ENCODE results near the gene FAAP20.

The FAAP20 gene

GRCh38 chr1:2224170-2224584 lies 29.6 kb upstream of the FAAP20 start:
- no peak overlapping the region for H3K4ac ChIP-seq (ENCODE audit: low read depth in 1 of 2, low read length in 2 of 2)
- H3K18ac ChIP-seq (ENCODE audit: low read depth in 1 of 2, low read length in 2 of 2), result no peak overlapping the region
- H3K4me3 ChIP-seq (ENCODE audit: insufficient read depth in 1 of 2, low read depth in 1 of 2, low read length in 2 of 2), result no peak overlapping the region
- H3K27me3 ChIP-seq (ENCODE audit: control insufficient read depth in 1 of 2, insufficient read depth in 1 of 2, low read length in 2 of 2), result no peaks in the 10 kb centered on the region
- H2AK5ac ChIP-seq (ENCODE audit: low read length, severe bottlenecking), result no peak overlapping the region
- no peak overlapping the region for H3K27ac ChIP-seq (ENCODE audit: low read length, poor library complexity, severe bottlenecking)
- H2BK120ac ChIP-seq (ENCODE audit: low read depth, low read length), result no peak overlapping the region
- no peaks in the 10 kb centered on the region for H3K36me3 ChIP-seq (ENCODE audit: control insufficient read depth in 1 of 2, insufficient read depth in 2 of 2, low read depth in 1 of 2, low read length in 2 of 2)
- H4K91ac ChIP-seq (ENCODE audit: low read length), result no peak overlapping the region
- H3K23ac ChIP-seq (ENCODE audit: low read length in 2 of 2), result no peak overlapping the region
- WGBS, result 92% methylated on average over 7 of the region's 7 CpGs
- H3K9ac ChIP-seq (ENCODE audit: low read length), result no peak overlapping the region
- no peak overlapping the region for H2AFZ ChIP-seq (ENCODE audit: low read depth, low read length)
- no peak overlapping the region for H3K4me2 ChIP-seq (ENCODE audit: low read length, poor library complexity, severe bottlenecking)
- H3K14ac ChIP-seq (ENCODE audit: low read length in 2 of 2), result no peak overlapping the region
- H3K9me3 ChIP-seq (ENCODE audit: control insufficient read depth, low read length), result no peaks in the 10 kb centered on the region
- no peak for DNase-seq
- peaks cover 10% of the 10 kb centered on the region for H3K4me1 ChIP-seq (ENCODE audit: control insufficient read depth, insufficient read depth, low read depth, low read length)
- H2BK12ac ChIP-seq (ENCODE audit: low read length in 2 of 2), result no peak overlapping the region
- H3K79me1 ChIP-seq (replicated peaks; ENCODE audit: low read length, poor library complexity, severe bottlenecking), result peaks cover 6% of the 10 kb centered on the region
- no peak overlapping the region for H2BK5ac ChIP-seq (ENCODE audit: low read depth, low read length, poor library complexity, severe bottlenecking)
- no peak overlapping the region for H4K8ac ChIP-seq (ENCODE audit: low read length)
- no peak overlapping the region for H2BK15ac ChIP-seq (ENCODE audit: low read depth, poor library complexity, severe bottlenecking)

GRCh38 chr1:2221271-2221670 lies 26.7 kb upstream of the FAAP20 start:
- H3K14ac ChIP-seq (ENCODE audit: low read length in 2 of 2), result no peak overlapping the region
- no peak overlapping the region for H3K18ac ChIP-seq (ENCODE audit: low read depth in 1 of 2, low read length in 2 of 2)
- no peak overlapping the region for H2AK5ac ChIP-seq (ENCODE audit: low read length, severe bottlenecking)
- H4K8ac ChIP-seq (ENCODE audit: low read length), result no peak overlapping the region
- no peaks in the 10 kb centered on the region for H3K27me3 ChIP-seq (ENCODE audit: control insufficient read depth in 1 of 2, insufficient read depth in 1 of 2, low read length in 2 of 2)
- peaks cover under 1% of the 10 kb centered on the region for H3K4me1 ChIP-seq (ENCODE audit: control insufficient read depth, insufficient read depth, low read depth, low read length)
- no peak for DNase-seq
- no peak overlapping the region for H3K4me3 ChIP-seq (ENCODE audit: insufficient read depth in 1 of 2, low read depth in 1 of 2, low read length in 2 of 2)
- no peak overlapping the region for H3K9ac ChIP-seq (ENCODE audit: low read length)
- H3K36me3 ChIP-seq (ENCODE audit: control insufficient read depth in 1 of 2, insufficient read depth in 2 of 2, low read depth in 1 of 2, low read length in 2 of 2), result no peaks in the 10 kb centered on the region
- no peaks in the 10 kb centered on the region for H3K9me3 ChIP-seq (ENCODE audit: control insufficient read depth, low read length)
- no peak overlapping the region for H2BK15ac ChIP-seq (ENCODE audit: low read depth, poor library complexity, severe bottlenecking)
- H3K27ac ChIP-seq (ENCODE audit: low read length, poor library complexity, severe bottlenecking), result no peak overlapping the region
- no peak overlapping the region for H3K4ac ChIP-seq (ENCODE audit: low read depth in 1 of 2, low read length in 2 of 2)
- H3K79me1 ChIP-seq (replicated peaks; ENCODE audit: low read length, poor library complexity, severe bottlenecking), result no peaks in the 10 kb centered on the region
- H4K91ac ChIP-seq (ENCODE audit: low read length), result no peak overlapping the region
- 91% methylated on average over 2 of the region's 3 CpGs for WGBS
- no peak overlapping the region for H2BK5ac ChIP-seq (ENCODE audit: low read depth, low read length, poor library complexity, severe bottlenecking)
- H2AFZ ChIP-seq (ENCODE audit: low read depth, low read length), result no peak overlapping the region
- H2BK120ac ChIP-seq (ENCODE audit: low read depth, low read length), result no peak overlapping the region
- H3K23ac ChIP-seq (ENCODE audit: low read length in 2 of 2), result no peak overlapping the region
- no peak overlapping the region for H3K4me2 ChIP-seq (ENCODE audit: low read length, poor library complexity, severe bottlenecking)
- no peak overlapping the region for H2BK12ac ChIP-seq (ENCODE audit: low read length in 2 of 2)

- Histone ChIP-seq H3K4me1 (ENCODE audit: control insufficient read depth, insufficient read depth, low read depth, low read length) (peaks cover 33% of the 10 kb centered on the region), H2AFZ (ENCODE audit: low read depth, low read length) (no peak overlapping the region), H2AK5ac (ENCODE audit: low read length, severe bottlenecking) (no peak overlapping the region), H3K79me1 (replicated peaks; ENCODE audit: low read length, poor library complexity, severe bottlenecking) (peaks cover 3% of the 10 kb centered on the region), H4K91ac (ENCODE audit: low read length) (no peak overlapping the region), H3K36me3 (ENCODE audit: control insufficient read depth in 1 of 2, insufficient read depth in 2 of 2, low read depth in 1 of 2, low read length in 2 of 2) (no peaks in the 10 kb centered on the region), H3K9me3 (ENCODE audit: control insufficient read depth, low read length) (no peaks in the 10 kb centered on the region), H3K27ac (ENCODE audit: low read length, poor library complexity, severe bottlenecking) (no peak overlapping the region), H4K8ac (ENCODE audit: low read length) (no peak overlapping the region), H3K4me3 (ENCODE audit: insufficient read depth in 1 of 2, low read depth in 1 of 2, low read length in 2 of 2) (no peak overlapping the region), H2BK15ac (ENCODE audit: low read depth, poor library complexity, severe bottlenecking) (no peak overlapping the region), H3K4ac (ENCODE audit: low read depth in 1 of 2, low read length in 2 of 2) (no peak overlapping the region), H2BK12ac (ENCODE audit: low read length in 2 of 2) (no peak overlapping the region), H3K23ac (ENCODE audit: low read length in 2 of 2) (no peak overlapping the region), H3K9ac (ENCODE audit: low read length) (no peak overlapping the region), H3K27me3 (ENCODE audit: control insufficient read depth in 1 of 2, insufficient read depth in 1 of 2, low read length in 2 of 2) (no peaks in the 10 kb centered on the region), H3K14ac (ENCODE audit: low read length in 2 of 2) (no peak overlapping the region), H3K18ac (ENCODE audit: low read depth in 1 of 2, low read length in 2 of 2) (no peak overlapping the region), H2BK5ac (ENCODE audit: low read depth, low read length, poor library complexity, severe bottlenecking) (no peak overlapping the region), H3K4me2 (ENCODE audit: low read length, poor library complexity, severe bottlenecking) (no peak overlapping the region), H2BK120ac (ENCODE audit: low read depth, low read length) (no peak overlapping the region)
- DNase-seq, result no peak
- WGBS, result 96% methylated on average over 7 of the region's 7 CpGs
These were observed 22.1 kb upstream of the FAAP20 start for GRCh38 chr1:2216767-2217058.

GRCh38 chr1:2215909-2216766 lies 21.6 kb upstream of the FAAP20 start:
- Histone ChIP-seq H3K79me1 (replicated peaks; ENCODE audit: low read length, poor library complexity, severe bottlenecking) (peaks cover 3% of the 10 kb centered on the region), H3K9ac (ENCODE audit: low read length) (no peak overlapping the region), H3K4ac (ENCODE audit: low read depth in 1 of 2, low read length in 2 of 2) (no peak overlapping the region), H2AK5ac (ENCODE audit: low read length, severe bottlenecking) (no peak overlapping the region), H2BK15ac (ENCODE audit: low read depth, poor library complexity, severe bottlenecking) (no peak overlapping the region), H2BK120ac (ENCODE audit: low read depth, low read length) (no peak overlapping the region), H3K4me1 (ENCODE audit: control insufficient read depth, insufficient read depth, low read depth, low read length) (peaks cover 33% of the 10 kb centered on the region), H2AFZ (ENCODE audit: low read depth, low read length) (no peak overlapping the region), H3K36me3 (ENCODE audit: control insufficient read depth in 1 of 2, insufficient read depth in 2 of 2, low read depth in 1 of 2, low read length in 2 of 2) (no peaks in the 10 kb centered on the region), H3K4me3 (ENCODE audit: insufficient read depth in 1 of 2, low read depth in 1 of 2, low read length in 2 of 2) (no peak overlapping the region), H4K8ac (ENCODE audit: low read length) (no peak overlapping the region), H3K18ac (ENCODE audit: low read depth in 1 of 2, low read length in 2 of 2) (no peak overlapping the region), H3K27me3 (ENCODE audit: control insufficient read depth in 1 of 2, insufficient read depth in 1 of 2, low read length in 2 of 2) (no peaks in the 10 kb centered on the region), H3K4me2 (ENCODE audit: low read length, poor library complexity, severe bottlenecking) (no peak overlapping the region), H3K9me3 (ENCODE audit: control insufficient read depth, low read length) (no peaks in the 10 kb centered on the region), H2BK12ac (ENCODE audit: low read length in 2 of 2) (no peak overlapping the region), H4K91ac (ENCODE audit: low read length) (peak overlapping the region; percentile 37), H3K23ac (ENCODE audit: low read length in 2 of 2) (no peak overlapping the region), H3K27ac (ENCODE audit: low read length, poor library complexity, severe bottlenecking) (no peak overlapping the region), H2BK5ac (ENCODE audit: low read depth, low read length, poor library complexity, severe bottlenecking) (no peak overlapping the region), H3K14ac (ENCODE audit: low read length in 2 of 2) (no peak overlapping the region)
- 95% methylated on average over 24 of the region's 25 CpGs for WGBS
- DNase-seq, result no peak

Data from mesenchymal stem cell (in vitro differentiated cells and primary cell).